Coronary artery (tissue), 2 donors: ENCODE measurements around the gene APBA1.

Source experiments
- DNase-seq: peaks from one replicate; pipeline ENCODE4 v3.0.0-alpha.2; 2017; ENCODE audit warnings: low spot score
- H3K27ac ChIP-seq, 2 donors: fragments of 200-600 bp; sonication (generic); one replicate each; pipeline ENCODE4 v1.5.1; 2016 to 2019
- H3K4me3 ChIP-seq: fragments of 200-600 bp; sonication (generic); 2 replicates; pipeline ENCODE4 v1.5.1; 2016; ENCODE audit warnings: mild to moderate bottlenecking, moderate library complexity
- TF ChIP-seq, protein P1 (sequence below): fragments of 200-600 bp; sonication (generic); IDR thresholded peaks from one replicate; pipeline ENCODE4 v1.5.1; 2019; ENCODE audit warnings: antibody characterized with exemption

APBA1 gene

DNA sequence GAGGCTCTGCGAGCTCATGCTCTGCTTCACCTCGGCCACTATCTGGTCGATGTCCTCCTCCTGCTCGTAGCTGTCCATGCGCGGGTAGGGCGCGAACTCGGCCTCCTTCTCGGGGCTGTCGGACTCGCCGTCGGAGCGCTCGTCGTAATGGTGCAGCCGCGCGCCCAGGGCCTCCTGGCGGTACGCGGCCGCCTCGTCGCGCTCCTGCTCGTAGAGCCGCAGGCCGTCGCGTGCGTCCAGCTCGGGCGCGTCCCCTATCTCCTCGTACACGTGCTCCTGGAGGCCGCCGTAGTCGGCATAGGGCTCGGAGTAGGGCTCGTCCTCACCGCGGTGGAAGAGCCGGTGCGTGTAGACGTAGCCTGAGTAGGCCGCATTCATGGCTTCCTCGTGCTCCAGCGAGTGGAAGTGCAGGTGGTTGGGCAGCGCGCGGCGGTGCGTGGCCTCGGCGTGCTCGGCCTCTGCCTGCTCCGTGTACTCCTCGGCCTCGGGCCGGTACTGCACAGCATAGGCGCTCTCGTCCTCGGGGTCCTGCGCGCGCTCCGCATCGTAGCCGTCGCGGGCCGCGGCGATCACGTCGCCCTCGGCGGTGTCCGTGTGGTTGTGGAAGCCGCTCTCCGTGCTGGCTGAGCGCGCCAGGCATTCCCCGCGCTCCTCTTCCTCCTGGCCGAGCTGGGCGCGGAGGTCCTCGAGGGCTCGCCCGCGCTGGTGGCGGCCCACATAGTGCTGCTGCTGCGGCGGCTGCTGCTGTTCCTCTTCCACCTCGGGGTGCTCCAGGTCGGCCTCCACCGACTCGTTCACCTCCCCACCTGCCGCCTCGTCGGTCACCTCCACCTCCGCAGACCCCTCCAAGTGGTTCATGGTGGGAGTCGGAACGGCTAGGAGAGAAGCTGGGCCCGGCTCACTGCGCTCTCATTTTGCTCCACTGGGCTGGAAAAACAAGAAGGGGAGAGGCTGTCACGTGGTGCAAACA, 155.5 kb downstream of the APBA1 start:
- Histone ChIP-seq H3K27ac (no peak overlapping the region), H3K4me3 (no peak overlapping the region)
- TF ChIP-seq, protein P1, sequence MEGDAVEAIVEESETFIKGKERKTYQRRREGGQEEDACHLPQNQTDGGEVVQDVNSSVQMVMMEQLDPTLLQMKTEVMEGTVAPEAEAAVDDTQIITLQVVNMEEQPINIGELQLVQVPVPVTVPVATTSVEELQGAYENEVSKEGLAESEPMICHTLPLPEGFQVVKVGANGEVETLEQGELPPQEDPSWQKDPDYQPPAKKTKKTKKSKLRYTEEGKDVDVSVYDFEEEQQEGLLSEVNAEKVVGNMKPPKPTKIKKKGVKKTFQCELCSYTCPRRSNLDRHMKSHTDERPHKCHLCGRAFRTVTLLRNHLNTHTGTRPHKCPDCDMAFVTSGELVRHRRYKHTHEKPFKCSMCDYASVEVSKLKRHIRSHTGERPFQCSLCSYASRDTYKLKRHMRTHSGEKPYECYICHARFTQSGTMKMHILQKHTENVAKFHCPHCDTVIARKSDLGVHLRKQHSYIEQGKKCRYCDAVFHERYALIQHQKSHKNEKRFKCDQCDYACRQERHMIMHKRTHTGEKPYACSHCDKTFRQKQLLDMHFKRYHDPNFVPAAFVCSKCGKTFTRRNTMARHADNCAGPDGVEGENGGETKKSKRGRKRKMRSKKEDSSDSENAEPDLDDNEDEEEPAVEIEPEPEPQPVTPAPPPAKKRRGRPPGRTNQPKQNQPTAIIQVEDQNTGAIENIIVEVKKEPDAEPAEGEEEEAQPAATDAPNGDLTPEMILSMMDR: no peak
- DNase-seq: no peak

DNA sequence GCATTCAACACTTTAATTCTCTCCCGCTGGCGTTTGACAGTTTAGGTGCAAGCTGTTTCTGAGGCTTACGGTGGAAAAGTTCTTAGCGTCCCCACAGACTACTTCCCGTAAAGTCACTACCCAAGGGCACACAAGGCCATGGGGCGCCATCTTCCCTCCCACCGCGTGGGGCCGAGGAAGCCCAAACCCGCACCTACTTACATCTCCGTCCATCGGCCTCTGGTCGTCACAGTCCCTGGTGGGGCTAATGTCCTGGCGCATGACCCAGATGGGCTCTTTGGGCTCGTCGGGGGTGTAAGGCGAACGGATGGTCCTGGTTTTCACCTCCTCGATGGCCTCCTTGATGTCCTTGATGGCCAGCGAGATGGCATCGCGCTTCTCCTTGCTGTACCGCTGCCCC, 156.4 kb downstream of the APBA1 start:
- Histone ChIP-seq H3K27ac (no peak overlapping the region), H3K4me3 (no peak overlapping the region)
- TF ChIP-seq, protein P1: no peak
- DNase-seq: no peak

DNA sequence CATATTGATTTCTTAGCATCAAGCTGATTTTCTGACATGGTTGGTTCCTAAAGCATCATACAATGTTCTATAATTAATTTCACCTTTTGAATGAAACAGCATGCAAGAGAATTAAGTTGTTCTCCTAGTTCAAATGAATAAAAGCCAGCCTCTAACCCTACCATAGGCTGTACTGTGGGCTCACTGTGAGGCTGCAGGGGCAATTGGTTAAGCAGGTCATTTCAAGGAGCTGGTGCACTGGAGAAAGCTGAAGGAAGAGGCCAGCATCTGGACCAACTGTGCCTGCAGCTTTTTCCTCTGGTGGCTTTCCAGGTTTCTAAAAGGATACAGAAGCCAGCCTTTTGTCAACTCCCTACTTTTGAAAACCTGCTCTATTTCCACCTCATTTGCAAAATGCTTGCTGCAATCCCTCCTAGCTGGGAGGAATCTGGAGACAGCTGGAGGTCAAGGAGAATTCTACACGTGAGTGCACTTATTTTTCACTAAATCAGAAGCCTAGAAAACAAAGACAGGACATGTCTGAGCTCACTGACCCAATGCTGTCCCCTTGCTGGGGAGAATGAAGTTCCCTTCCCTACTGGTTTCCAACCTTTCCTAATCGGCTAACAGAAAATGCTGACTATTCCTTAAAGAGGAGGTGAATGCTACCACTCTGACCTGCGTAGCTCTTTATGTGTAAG, 158.9 kb downstream of the APBA1 start:
- Histone ChIP-seq H3K4me3 (no peak overlapping the region), H3K27ac (no peak overlapping the region)
- TF ChIP-seq, protein P1: no peak
- DNase-seq: no peak

DNA sequence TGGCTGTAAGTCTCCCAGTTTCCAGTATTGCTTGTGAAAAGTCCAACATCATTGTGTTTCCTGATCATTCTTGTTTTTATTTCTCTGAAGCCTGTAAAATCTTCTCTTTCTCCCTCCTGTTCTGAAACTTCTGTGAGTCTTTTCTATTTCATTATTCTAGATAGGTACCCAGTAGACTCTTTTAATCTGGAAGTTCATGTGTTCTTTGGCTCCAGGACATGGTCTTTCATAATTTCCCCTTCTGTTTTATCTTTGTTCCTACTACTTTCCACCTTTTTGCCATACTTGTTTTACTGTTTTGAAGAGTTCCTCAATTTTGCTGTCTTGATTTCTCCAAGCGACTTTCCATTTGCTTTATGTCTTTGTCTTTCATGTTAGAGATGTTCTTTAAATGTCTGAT, 168.1 kb downstream of the APBA1 start:
- no peak for DNase-seq
- TF ChIP-seq, protein P1: no peak
- H3K4me3 ChIP-seq: no peak overlapping the region
- no peak overlapping the region for H3K27ac ChIP-seq

DNA sequence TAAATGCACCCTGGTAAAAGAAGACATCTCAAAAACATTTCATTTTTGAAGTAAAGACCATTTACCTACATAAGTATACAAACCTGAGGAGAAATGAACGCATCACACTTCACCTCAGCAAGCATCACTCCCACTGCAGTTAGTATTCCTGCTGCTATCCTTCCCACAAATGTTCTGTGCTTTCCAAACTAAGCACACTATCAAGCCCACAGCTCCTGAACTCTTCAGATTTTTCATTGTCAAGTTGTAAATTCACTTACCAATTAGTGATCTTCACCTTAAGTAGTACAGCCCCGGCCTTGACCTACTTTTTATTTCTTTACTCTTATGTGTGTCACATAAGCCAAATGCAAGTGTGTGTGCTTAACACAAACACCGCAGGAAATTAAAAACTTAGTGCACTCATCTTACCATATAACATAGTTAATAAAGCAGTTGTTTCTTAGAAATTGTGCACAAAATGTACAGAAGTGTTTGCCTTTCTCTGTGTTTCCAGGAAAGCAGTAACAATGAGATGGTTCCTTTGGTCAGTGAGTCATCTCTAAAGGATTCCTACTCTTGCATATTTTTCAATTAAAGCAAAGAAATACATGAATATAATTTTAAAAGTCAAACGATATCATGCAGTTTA, 169.4 kb downstream of the APBA1 start:
- no peak for DNase-seq
- Histone ChIP-seq H3K27ac (no peak overlapping the region), H3K4me3 (no peak overlapping the region)
- TF ChIP-seq, protein P1: no peak

DNA sequence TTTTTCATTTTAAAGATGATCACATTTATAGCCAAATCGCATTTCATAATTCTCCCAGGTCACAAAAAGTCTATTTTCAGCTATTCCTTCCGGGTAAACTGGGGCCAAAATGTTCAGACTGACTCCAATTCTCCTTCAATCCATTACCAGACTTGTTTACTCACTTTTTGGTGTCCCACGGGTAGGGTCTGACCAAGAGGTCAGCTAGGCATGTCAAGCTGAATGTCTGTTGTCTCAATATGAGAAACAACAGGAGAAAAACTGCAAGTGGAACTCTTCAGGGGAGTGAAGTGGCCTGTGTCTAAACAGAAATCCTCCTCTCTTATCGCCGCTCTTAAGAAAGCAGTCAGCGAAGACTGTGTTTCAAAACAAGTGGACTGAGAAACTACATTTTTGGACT, 171.3 kb downstream of the APBA1 start:
- H3K27ac ChIP-seq: no peak overlapping the region

More for the DNA sequence above, 171.3 kb downstream of the APBA1 start:
- H3K4me3 ChIP-seq: no peak overlapping the region
- TF ChIP-seq, protein P1: no peak
- no peak for DNase-seq
